Measurements from ENCODE around the gene TMEM60.

DNA sequence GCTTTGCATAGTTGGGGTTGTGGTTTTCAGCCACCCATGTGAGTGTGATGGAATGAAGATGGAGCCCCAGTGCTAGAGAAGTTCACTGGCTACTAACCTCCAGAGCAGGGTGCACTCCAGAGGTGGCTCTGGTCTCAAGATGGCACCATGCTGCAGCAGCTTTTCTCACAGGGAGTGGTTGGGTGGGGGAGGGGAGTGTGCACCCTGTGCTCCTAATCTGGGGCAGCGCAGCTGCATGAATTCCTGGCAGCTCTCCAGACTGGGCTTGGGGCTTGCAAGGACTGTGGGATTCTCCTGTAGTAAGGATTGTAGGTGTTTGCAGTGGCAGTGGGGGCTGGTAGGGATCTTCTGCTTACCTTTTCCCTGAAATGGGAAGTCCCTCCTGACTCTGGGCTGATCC, 24.0 kb upstream of the TMEM60 start:
- TF ChIP-seq, protein P1, sequence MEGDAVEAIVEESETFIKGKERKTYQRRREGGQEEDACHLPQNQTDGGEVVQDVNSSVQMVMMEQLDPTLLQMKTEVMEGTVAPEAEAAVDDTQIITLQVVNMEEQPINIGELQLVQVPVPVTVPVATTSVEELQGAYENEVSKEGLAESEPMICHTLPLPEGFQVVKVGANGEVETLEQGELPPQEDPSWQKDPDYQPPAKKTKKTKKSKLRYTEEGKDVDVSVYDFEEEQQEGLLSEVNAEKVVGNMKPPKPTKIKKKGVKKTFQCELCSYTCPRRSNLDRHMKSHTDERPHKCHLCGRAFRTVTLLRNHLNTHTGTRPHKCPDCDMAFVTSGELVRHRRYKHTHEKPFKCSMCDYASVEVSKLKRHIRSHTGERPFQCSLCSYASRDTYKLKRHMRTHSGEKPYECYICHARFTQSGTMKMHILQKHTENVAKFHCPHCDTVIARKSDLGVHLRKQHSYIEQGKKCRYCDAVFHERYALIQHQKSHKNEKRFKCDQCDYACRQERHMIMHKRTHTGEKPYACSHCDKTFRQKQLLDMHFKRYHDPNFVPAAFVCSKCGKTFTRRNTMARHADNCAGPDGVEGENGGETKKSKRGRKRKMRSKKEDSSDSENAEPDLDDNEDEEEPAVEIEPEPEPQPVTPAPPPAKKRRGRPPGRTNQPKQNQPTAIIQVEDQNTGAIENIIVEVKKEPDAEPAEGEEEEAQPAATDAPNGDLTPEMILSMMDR (IDR thresholded peaks at IDR 0.05), result no peak
- no peak for TF ChIP-seq ZFX (IDR thresholded peaks at IDR 0.05; ENCODE audit: borderline replicate concordance)
